H1 (cell line): ENCODE measurements around the gene ARHGAP28. TPM values are rescaled to one million over a fixed set of nuclear protein-coding genes. Genes with fewer than 3 reads are reported as not detected.

ENCODE experiments used
- CEBPB ChIP-seq: IDR thresholded peaks from 2 replicates; pipeline ENCODE4 v1.6.1; 2012; ENCODE audit warnings: low read depth, low read length
- CHD1 ChIP-seq: IDR thresholded peaks from 2 replicates; pipeline ENCODE4 v1.6.1; 2012; ENCODE audit warnings: low read depth, low read length, improper control_type of control experiment
- TEAD4 ChIP-seq: IDR thresholded peaks from 2 replicates; pipeline ENCODE4 v1.6.1; 2012; ENCODE audit warnings: low read depth, low read length, inconsistent platforms, mixed read lengths
- polyA plus RNA-seq, 7 experiments: library from polyadenylated mRNA; depleted of rRNA in 3 of 7; stranded (reverse) in 5 of 7; unstranded in 2 of 7; fragments of >200 nt in 5 of 7; fragments of 200-250 nt in 2 of 7; gene quantifications; 1 replicate in 5 of 7; 2 replicates in 1 of 7; 4 replicates in 1 of 7; pipeline versions ENCODE4 v1.2.1 to v1.2.3, GENCODE V29; 2011 to 2013; ENCODE audit warnings: missing spikeins in 2 of 7, mixed read lengths in 2 of 7
- total RNA-seq: library from RNA; stranded (reverse); fragmentation: NEBNext Ultra II Directional; extraction: Animal tissue kit (Norgen Biotek cat#: 25700); gene quantifications from 2 replicates; pipeline ENCODE4 v1.2.1, GENCODE V29; 2021

ARHGAP28 gene
- total and polyA plus RNA-seq, 2 of the 8 experiments (the other 6 are each of a cell fraction or from before 2014, with no cell fraction given), result 2.9 to 14.4 TPM

DNA sequence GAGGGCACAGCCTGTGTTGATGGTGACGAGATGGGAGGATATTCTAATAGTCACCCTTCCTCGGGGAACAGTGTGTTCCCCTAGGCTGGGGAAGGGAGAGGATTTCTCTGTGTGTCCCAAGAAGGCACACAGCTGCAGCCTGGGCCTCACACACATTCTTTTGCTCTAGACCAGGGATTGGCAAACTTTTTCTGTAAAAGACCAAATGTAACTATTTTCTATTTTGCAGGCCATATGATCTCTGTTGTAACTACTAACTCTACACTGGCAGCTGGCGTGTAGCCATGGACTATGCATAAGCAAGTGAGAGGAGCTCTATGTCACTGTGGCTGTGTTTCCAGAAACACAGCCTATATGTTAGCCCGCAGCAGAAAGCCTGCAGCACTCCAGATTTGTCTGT is 65.8 kb downstream of the ARHGAP28 start (continued):
- no peak for TF ChIP-seq CEBPB
- no peak for TF ChIP-seq CHD1
- no peak for TF ChIP-seq TEAD4
